Ovary (tissue), 9 donors: ENCODE results near the gene DAW1. TPM values are rescaled to one million over a fixed set of nuclear protein-coding genes. Genes with fewer than 3 reads are reported as not detected.

Experiments
- DNase-seq, 5 donors: peaks; one replicate each; pipeline ENCODE4 v3.0.0-alpha.2; 2019 to 2020
- H3K27ac ChIP-seq, 2 donors: fragments of 200-600 bp; one replicate each; pipeline versions ENCODE4 v1.5.1 to v1.8.0; 2019 to 2022
- H3K27me3 ChIP-seq: fragments of 200-600 bp; one replicate; pipeline ENCODE4 v1.8.0; 2022
- H3K36me3 ChIP-seq: fragments of 200-600 bp; sonication (generic); one replicate; pipeline ENCODE4 v1.5.1; 2019
- H3K4me1 ChIP-seq: one replicate; pipeline ENCODE4 v1.8.1; 2013; ENCODE audit warnings: mild to moderate bottlenecking, moderate library complexity; ENCODE audit not compliant: insufficient read depth
- H3K4me3 ChIP-seq: fragments of 200-600 bp; sonication (generic); one replicate; pipeline ENCODE4 v1.5.1; 2017
- H3K9me3 ChIP-seq, 2 donors: fragments of 200-600 bp in 1 of 2; sonication (generic) in 1 of 2; one replicate each; pipeline versions ENCODE4 v1.5.1 to v1.8.1; 2013 to 2019; ENCODE audit warnings: mild to moderate bottlenecking in 1 of 2, moderate library complexity in 1 of 2
- EP300 ChIP-seq: sonication (generic); formaldehyde crosslinking; IDR thresholded peaks from one replicate; pipeline ENCODE4 v1.6.1; 2017; ENCODE audit warnings: antibody characterized with exemption
- POLR2A ChIP-seq: fragments of 450-650 bp; IDR thresholded peaks from one replicate; pipeline ENCODE4 v1.6.1; 2017; ENCODE audit warnings: antibody characterized with exemption, mild to moderate bottlenecking, moderate library complexity
- WGBS, 3 donors: extraction: QIAGEN DNeasy Blood & Tissue Kit in 1 of 3; methylation state at CpG; one replicate each; pipeline versions ENCODE4 v1.1.5 to v1.1.7; 2013 to 2017; 5-methylcytosine and 5-hydroxymethylcytosine counted together
- intact Hi-C, 4 donors: fragments of 100-400 bp; cut with DNase I; formaldehyde crosslinking; loops; one replicate each; pipeline versions ENCODE4 v1.11.0 to v1.15.1; 2022 to 2023
- polyA plus RNA-seq, 2 donors: library from polyadenylated mRNA; stranded (reverse); fragments of 200-250 nt in 1 of 2; fragments of 350-450 nt in 1 of 2; fragmentation: Illumina TruSeq in 1 of 2; extraction: RNeasy Lipid Tissue Mini Kit (QIAGEN cat#74804) in 1 of 2; gene quantifications; one replicate each; pipeline ENCODE4 v1.2.3, GENCODE V29; 2013 to 2014
- total RNA-seq, 7 donors: library from RNA; depleted of rRNA in 2 of 7; stranded (reverse); fragments of >200 nt in 2 of 7; fragmentation: NEBNext Ultra II Directional in 3 of 7; extraction: Animal tissue kit (Norgen Biotek cat#: 25700) in 3 of 7; gene quantifications; one replicate each; pipeline versions ENCODE4 v1.1.0 to v1.2.4, GENCODE V29; 2016 to 2023
- TF ChIP-seq, protein P1 (sequence below), 3 donors: fragments of 450-650 bp in 2 of 3; fragments of 200-600 bp in 1 of 3; IDR thresholded peaks; one replicate each; pipeline versions ENCODE4 v1.5.1 to v1.8.0; 2016 to 2022; ENCODE audit warnings: antibody characterized with exemption in 3 of 3, mild to moderate bottlenecking in 1 of 3
- donor health status: DM: no; HTN: no; CAD: no; lungs with moderate emphysema.
- donor health status: DM: no; HTN: no; CAD: no.
- donor health status: Bipolar disorder and iron deficiency.
- donor health status: DM: yes; HTN: yes; CAD: no.
- donor health status: DM: no; HTN: no; CAD: no.
- donor health status: DM: yes; HTN: yes; CAD: no.

DAW1 gene
- total and polyA plus RNA-seq, 9 donors = 0.11 to 4.6 (median 0.62) TPM; not detected in 2

DNA sequence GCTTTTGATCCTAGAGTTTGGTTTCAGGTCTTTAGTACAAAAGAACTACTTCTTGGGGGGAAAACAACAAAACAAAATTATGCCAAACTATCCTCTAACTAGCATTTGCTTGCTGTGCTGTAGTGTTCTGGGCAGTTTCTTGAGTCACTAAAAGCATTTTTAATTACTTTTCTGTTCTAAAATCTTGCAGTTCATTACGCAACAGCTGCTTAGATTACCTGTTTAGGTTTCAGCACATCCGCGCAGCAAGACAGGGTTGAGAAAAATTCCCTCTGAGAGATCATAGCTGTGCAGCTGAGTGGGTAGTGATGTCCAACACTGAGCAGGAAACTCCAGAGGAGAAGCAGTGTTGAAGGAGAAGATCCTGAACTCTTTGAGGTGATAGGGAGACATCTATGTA, 9.0 kb downstream of the DAW1 start:
- WGBS, 3 donors = 85 to 93% (median 89%) methylated on average over 3 of the region's 3 CpGs
- Histone ChIP-seq H3K36me3 (no peaks in the 10 kb centered on the region), H3K27me3 (no peaks in the 10 kb centered on the region), H3K27ac (no peak overlapping the region), H3K4me3 (no peak overlapping the region), H3K4me1 (no peaks in the 10 kb centered on the region), H3K9me3 (no peaks in the 10 kb centered on the region)
- TF ChIP-seq, protein P1, sequence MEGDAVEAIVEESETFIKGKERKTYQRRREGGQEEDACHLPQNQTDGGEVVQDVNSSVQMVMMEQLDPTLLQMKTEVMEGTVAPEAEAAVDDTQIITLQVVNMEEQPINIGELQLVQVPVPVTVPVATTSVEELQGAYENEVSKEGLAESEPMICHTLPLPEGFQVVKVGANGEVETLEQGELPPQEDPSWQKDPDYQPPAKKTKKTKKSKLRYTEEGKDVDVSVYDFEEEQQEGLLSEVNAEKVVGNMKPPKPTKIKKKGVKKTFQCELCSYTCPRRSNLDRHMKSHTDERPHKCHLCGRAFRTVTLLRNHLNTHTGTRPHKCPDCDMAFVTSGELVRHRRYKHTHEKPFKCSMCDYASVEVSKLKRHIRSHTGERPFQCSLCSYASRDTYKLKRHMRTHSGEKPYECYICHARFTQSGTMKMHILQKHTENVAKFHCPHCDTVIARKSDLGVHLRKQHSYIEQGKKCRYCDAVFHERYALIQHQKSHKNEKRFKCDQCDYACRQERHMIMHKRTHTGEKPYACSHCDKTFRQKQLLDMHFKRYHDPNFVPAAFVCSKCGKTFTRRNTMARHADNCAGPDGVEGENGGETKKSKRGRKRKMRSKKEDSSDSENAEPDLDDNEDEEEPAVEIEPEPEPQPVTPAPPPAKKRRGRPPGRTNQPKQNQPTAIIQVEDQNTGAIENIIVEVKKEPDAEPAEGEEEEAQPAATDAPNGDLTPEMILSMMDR (IDR thresholded peaks at IDR 0.05) = no peak
- TF ChIP-seq EP300 (no peak), POLR2A (no peak)
- intact Hi-C loops = no loop called here
- no peak for DNase-seq

- 76 to 82% (median 82%) methylated on average over 4 of the region's 4 CpGs for WGBS, 3 donors
- H3K4me1 ChIP-seq = no peaks in the 10 kb centered on the region
- no peaks in the 10 kb centered on the region for H3K9me3 ChIP-seq
- no peaks in the 10 kb centered on the region for H3K36me3 ChIP-seq
- intact Hi-C loops = no loop called here
- TF ChIP-seq EP300 (no peak), POLR2A (no peak)
- TF ChIP-seq, protein P1 (IDR thresholded peaks at IDR 0.05) = no peak
- no peak overlapping the region for H3K4me3 ChIP-seq
- no peak for DNase-seq
- no peak overlapping the region for H3K27ac ChIP-seq
- H3K27me3 ChIP-seq = no peaks in the 10 kb centered on the region
These were observed 10.6 kb downstream of the DAW1 start for GRCh38 chr2:227881866-227882517.

DNA sequence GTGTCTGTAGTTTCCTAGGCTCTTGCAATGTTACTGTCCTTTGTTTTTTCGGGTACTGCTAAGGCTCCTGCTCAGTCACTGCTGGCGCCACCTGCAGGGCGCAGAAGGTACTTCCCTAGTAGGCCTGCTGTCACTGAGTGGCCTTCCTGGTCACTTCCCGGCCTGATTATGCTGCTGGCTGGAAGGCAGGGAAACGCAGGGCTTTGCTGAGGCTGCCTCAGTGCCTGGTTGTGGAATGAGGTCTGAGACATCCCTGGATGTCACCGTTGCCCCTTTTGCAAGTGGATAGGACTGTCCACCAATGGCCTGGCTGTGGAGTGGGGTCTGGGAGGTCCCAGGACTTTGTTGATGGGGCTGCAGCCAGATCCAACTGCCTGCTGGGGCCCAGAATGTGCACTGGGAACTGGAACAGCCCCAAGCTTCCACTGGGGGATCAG, 13.1 kb downstream of the DAW1 start:
- H3K4me1 ChIP-seq = no peaks in the 10 kb centered on the region
- no peaks in the 10 kb centered on the region for H3K27me3 ChIP-seq
- H3K4me3 ChIP-seq = no peak overlapping the region
- H3K36me3 ChIP-seq = no peaks in the 10 kb centered on the region
- WGBS, 3 donors = 17 to 24% (median 22%) methylated on average over 6 of the region's 6 CpGs
- no peak for TF ChIP-seq POLR2A
- TF ChIP-seq, protein P1 (IDR thresholded peaks at IDR 0.05) = no peak
- TF ChIP-seq EP300 = no peak
- intact Hi-C loops = no loop called here
- DNase-seq = no peak
- no peak overlapping the region for H3K27ac ChIP-seq
- no peaks in the 10 kb centered on the region for H3K9me3 ChIP-seq

GRCh38 chr2:227886149-227886548, 14.7 kb downstream of the DAW1 start:
- Histone ChIP-seq H3K27me3 (no peaks in the 10 kb centered on the region), H3K27ac (no peak overlapping the region), H3K4me1 (no peaks in the 10 kb centered on the region), H3K36me3 (no peaks in the 10 kb centered on the region), H3K9me3 (no peaks in the 10 kb centered on the region), H3K4me3 (no peak overlapping the region)
- WGBS, 3 donors = 77 to 95% (median 87%) methylated on average over 4 of the region's 4 CpGs
- DNase-seq = no peak
- TF ChIP-seq POLR2A (no peak), EP300 (no peak)
- TF ChIP-seq, protein P1 (IDR thresholded peaks at IDR 0.05) = no peak
- intact Hi-C loops = no loop called here
